HepG2 (cell line): ENCODE results near the gene ANKRD27.
"Not testable (repeated sequence)": the region's sequence is repeated elsewhere in the genome, so short reads cannot be mapped to it uniquely, and the experiment has no call there.

Experiments
- ARNT ChIP-seq: fragments of 450-650 bp; IDR thresholded peaks from 2 replicates; pipeline ENCODE4 v1.6.1; 2017
- CBX1 ChIP-seq: IDR thresholded peaks from one replicate; pipeline ENCODE4 v1.6.1; 2016; ENCODE audit warnings: antibody characterized with exemption, low read depth
- EHMT2 ChIP-seq: fragments of 200-600 bp; sonication (generic); IDR thresholded peaks from 2 replicates; pipeline ENCODE4 v1.7.0; 2017; ENCODE audit warnings: antibody characterized with exemption, low read depth, low read length, borderline replicate concordance
- HIVEP1 ChIP-seq: sonication (generic); formaldehyde crosslinking; IDR thresholded peaks from 2 replicates; pipeline ENCODE4 v1.4.0; 2020; ENCODE audit warnings: mild to moderate bottlenecking, missing genetic modification reagents
- NFKBIZ ChIP-seq: IDR thresholded peaks from 2 replicates; pipeline ENCODE4 v1.6.1; 2018; ENCODE audit warnings: missing genetic modification reagents, missing compliant biosample characterization
- PHF8 ChIP-seq: sonication (generic); formaldehyde crosslinking; IDR thresholded peaks from 2 replicates; pipeline ENCODE4 v1.5.0; 2020; ENCODE audit warnings: missing genetic modification reagents
- SRF ChIP-seq: IDR thresholded peaks from 2 replicates; pipeline ENCODE4 v1.6.1; 2011; ENCODE audit warnings: mild to moderate bottlenecking, low read depth, low read length, moderate library complexity
- ZNF138 ChIP-seq: sonication (generic); formaldehyde crosslinking; IDR thresholded peaks from 2 replicates; pipeline ENCODE4 v1.5.0; 2020; ENCODE audit warnings: mild to moderate bottlenecking, low read depth, missing genetic modification reagents
- ZNF501 ChIP-seq: sonication (generic); formaldehyde crosslinking; IDR thresholded peaks from 2 replicates; pipeline ENCODE4 v1.5.1; 2020; ENCODE audit warnings: mild to moderate bottlenecking, moderate library complexity, missing genetic modification reagents
- ZZZ3 ChIP-seq: sonication (generic); formaldehyde crosslinking; IDR thresholded peaks from 2 replicates; pipeline ENCODE4 v1.4.0; 2020; ENCODE audit warnings: missing genetic modification reagents, mild to moderate bottlenecking, borderline replicate concordance
- TF ChIP-seq, protein P1 (sequence below): sonication (generic); formaldehyde crosslinking; IDR thresholded peaks from 2 replicates; pipeline ENCODE4 v1.4.0; 2020; ENCODE audit warnings: mild to moderate bottlenecking, missing genetic modification reagents
- TF ChIP-seq, protein P2 (sequence below), 2 experiments: IDR thresholded peaks; 2 replicates each; pipeline ENCODE4 v1.6.1; 2011 to 2012; ENCODE audit warnings: low read length in 2 of 2, borderline replicate concordance in 1 of 2, low read depth in 1 of 2, mild to moderate bottlenecking in 1 of 2, moderate library complexity in 1 of 2
- TF ChIP-seq, protein P3 (sequence below): sonication (generic); formaldehyde crosslinking; IDR thresholded peaks from 2 replicates; pipeline ENCODE4 v1.8.0; 2022; ENCODE audit warnings: missing genetic modification reagents, low read depth, mild to moderate bottlenecking, borderline replicate concordance
- TF ChIP-seq, protein P4 (sequence below): sonication (generic); formaldehyde crosslinking; IDR thresholded peaks from 2 replicates; pipeline ENCODE4 v1.5.0; 2020; ENCODE audit warnings: mild to moderate bottlenecking, missing genetic modification reagents, moderate library complexity

DNA sequence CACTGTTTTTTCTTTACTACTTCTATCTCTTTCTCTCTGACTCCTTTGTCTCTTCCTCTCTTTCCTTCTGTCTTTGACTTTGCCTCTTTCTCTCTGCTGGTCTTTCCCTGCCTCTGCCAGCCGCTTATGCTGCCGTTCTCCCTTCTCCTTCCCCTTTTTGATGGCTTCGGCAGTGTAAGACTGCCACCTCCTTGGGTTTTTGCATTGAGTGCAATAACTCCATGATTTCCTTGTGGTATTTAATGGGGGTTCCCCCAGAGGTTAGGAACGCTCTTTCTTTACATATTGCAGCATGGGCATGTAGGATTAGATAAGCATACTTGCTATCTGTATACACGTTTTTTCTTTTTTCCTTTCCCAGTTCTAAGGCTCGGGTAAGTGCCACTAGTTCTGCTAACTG, 20.5 kb upstream of the ANKRD27 start:
- TF ChIP-seq SRF; ZNF138 (CRISPR knock-in tag); ZNF501; ZZZ3; EHMT2; ARNT; PHF8; NFKBIZ (CRISPR knock-in tag); CBX1; HIVEP1 (CRISPR knock-in tag): not testable (repeated sequence)
- TF ChIP-seq, protein P1, sequence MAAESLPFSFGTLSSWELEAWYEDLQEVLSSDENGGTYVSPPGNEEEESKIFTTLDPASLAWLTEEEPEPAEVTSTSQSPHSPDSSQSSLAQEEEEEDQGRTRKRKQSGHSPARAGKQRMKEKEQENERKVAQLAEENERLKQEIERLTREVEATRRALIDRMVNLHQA (CRISPR knock-in tag): not testable (repeated sequence)
- TF ChIP-seq, protein P2, sequence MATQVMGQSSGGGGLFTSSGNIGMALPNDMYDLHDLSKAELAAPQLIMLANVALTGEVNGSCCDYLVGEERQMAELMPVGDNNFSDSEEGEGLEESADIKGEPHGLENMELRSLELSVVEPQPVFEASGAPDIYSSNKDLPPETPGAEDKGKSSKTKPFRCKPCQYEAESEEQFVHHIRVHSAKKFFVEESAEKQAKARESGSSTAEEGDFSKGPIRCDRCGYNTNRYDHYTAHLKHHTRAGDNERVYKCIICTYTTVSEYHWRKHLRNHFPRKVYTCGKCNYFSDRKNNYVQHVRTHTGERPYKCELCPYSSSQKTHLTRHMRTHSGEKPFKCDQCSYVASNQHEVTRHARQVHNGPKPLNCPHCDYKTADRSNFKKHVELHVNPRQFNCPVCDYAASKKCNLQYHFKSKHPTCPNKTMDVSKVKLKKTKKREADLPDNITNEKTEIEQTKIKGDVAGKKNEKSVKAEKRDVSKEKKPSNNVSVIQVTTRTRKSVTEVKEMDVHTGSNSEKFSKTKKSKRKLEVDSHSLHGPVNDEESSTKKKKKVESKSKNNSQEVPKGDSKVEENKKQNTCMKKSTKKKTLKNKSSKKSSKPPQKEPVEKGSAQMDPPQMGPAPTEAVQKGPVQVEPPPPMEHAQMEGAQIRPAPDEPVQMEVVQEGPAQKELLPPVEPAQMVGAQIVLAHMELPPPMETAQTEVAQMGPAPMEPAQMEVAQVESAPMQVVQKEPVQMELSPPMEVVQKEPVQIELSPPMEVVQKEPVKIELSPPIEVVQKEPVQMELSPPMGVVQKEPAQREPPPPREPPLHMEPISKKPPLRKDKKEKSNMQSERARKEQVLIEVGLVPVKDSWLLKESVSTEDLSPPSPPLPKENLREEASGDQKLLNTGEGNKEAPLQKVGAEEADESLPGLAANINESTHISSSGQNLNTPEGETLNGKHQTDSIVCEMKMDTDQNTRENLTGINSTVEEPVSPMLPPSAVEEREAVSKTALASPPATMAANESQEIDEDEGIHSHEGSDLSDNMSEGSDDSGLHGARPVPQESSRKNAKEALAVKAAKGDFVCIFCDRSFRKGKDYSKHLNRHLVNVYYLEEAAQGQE (IDR thresholded peaks at IDR 0.05; ENCODE audit: borderline replicate concordance in 1 of 2, low read depth in 1 of 2, low read length in 2 of 2): not testable (repeated sequence)
- TF ChIP-seq, protein P3, sequence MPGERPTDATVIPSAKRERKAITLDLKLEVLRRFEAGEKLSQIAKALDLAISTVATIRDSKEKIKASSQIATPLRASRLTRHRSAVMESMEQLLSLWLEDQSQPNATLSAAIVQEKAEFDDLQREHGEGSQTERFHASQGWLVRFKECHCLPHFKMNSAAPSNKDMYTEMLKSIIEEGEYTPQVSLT: not testable (repeated sequence)
- TF ChIP-seq, protein P4, sequence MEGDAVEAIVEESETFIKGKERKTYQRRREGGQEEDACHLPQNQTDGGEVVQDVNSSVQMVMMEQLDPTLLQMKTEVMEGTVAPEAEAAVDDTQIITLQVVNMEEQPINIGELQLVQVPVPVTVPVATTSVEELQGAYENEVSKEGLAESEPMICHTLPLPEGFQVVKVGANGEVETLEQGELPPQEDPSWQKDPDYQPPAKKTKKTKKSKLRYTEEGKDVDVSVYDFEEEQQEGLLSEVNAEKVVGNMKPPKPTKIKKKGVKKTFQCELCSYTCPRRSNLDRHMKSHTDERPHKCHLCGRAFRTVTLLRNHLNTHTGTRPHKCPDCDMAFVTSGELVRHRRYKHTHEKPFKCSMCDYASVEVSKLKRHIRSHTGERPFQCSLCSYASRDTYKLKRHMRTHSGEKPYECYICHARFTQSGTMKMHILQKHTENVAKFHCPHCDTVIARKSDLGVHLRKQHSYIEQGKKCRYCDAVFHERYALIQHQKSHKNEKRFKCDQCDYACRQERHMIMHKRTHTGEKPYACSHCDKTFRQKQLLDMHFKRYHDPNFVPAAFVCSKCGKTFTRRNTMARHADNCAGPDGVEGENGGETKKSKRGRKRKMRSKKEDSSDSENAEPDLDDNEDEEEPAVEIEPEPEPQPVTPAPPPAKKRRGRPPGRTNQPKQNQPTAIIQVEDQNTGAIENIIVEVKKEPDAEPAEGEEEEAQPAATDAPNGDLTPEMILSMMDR (CRISPR knock-in tag): not testable (repeated sequence)
